Stimulated activated CD8-positive, alpha-beta memory T cell treated with anti-CD3 and anti-CD28 coated beads, Interleukin-4, amount 100 ng/mL, for 1 hour (primary cell): ENCODE measurements around the gene PACSIN1.

Source experiments
- DNase-seq, 2 donors: peaks; one replicate each; pipeline ENCODE4 v3.0.0-alpha.2; 2020; ENCODE audit warnings: low read depth in 2 of 2, low spot score in 1 of 2

The PACSIN1 gene

GRCh38 chr6:34526992-34527728 is 61.3 kb downstream of the PACSIN1 start:
- DNase-seq = peak; percentile 94 to 96

GRCh38 chr6:34527751-34528670 is 62.1 kb downstream of the PACSIN1 start:
- DNase-seq = no peak

- DNase-seq = no peak
These were observed 63.3 kb downstream of the PACSIN1 start for GRCh38 chr6:34528996-34529664.

DNA sequence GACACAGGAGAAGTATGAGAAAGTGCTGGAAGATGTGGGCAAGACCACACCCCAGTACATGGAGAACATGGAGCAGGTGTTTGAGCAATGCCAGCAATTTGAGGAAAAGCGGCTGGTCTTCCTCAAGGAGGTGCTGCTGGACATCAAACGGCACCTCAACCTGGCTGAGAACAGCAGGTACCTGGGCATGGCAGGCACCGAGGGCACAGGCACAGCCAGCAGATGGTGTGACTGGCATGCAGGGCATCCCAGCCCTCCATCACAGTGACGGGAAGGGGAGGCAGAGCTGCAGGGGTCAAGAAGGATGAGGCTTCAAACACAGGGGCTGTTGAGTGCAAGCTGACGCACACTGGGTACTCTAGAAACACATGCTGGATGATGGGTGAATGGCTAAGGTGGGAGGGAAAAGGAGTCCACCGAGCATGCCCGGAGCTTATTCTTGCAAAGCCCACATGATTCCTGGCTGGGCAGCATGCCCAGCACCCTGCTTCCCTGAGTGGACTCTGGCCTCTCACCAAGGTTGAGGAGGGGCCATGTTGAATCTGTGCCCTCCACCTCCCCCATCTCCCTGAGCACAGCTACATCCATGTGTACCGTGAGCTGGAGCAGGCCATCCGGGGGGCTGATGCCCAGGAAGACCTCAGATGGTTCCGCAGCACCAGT is 63.9 kb downstream of the PACSIN1 start:
- DNase-seq = no peak

DNA sequence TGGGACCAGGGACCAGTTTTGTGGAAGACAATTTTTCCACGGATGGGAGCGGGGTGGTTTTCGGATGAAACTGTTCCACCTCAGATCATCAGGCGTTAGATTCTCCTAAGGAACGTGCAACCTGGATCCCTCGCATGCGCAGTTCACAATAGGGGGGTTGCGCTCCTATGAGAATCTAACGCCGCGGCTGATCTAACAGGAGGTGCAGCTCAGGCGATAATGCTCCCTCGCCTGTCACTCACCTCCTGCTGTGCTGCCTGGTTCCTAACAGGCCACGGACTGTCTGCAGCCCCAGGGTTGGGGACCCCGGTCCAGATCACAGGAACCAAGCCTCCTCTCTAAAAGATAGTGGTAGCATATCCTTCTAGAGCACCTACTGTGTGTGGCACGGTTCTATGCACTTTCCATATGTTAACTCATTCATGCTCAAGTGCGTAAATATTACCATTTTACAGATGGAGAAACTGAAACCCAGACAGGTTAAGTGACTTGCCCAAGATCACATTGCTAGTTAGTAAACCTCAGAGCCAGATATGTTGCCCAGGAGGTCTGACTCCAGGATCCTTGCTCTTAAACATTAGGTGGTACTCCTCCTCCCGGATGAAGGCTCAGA is 65.0 kb downstream of the PACSIN1 start:
- DNase-seq = no peak

GRCh38 chr6:34531580-34532201 is 65.8 kb downstream of the PACSIN1 start:
- DNase-seq = no peak

DNA sequence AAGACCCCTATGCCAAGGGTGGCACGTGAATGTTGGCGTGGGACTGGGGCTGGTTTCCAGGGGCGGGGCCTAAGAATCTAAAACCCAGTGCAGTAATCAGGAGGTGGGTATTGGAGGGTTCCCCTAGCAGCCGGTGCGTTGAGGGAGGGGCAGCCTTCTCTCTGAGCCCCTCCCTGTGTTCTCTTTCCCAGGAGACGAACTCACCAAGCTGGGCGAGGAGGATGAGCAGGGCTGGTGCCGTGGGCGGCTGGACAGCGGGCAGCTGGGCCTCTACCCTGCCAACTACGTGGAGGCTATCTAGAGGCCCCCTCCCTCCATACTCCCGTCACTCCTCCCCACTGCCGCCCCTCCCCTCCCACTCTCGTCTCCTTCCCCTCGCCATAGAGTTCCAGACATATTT is 66.4 kb downstream of the PACSIN1 start:
- no peak for DNase-seq

- DNase-seq = no peak
These were observed 68.3 kb downstream of the PACSIN1 start for GRCh38 chr6:34534146-34534545.

DNA sequence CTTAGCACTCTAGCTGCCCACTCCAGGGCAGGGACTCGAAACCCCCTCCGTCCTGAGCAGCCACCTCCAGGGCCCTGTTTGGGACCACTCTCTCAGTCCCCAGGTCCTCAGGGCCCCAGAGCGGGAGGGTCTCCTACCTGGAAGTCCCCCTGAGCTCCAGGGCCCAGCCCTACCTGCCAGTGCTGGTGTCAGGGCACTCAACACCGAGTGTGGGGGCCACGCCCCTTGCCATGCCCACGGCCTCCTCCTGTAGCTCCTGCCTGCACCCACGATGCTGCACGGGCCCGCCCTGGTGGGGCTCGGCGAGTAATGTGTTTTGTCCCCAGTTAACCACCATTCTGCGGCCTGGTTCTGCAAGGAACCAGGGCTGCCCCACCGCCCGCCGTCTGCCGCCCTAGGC is 68.8 kb downstream of the PACSIN1 start:
- DNase-seq = no peak

GRCh38 chr6:34535199-34535598 is 69.3 kb downstream of the PACSIN1 start:
- no peak for DNase-seq

DNA sequence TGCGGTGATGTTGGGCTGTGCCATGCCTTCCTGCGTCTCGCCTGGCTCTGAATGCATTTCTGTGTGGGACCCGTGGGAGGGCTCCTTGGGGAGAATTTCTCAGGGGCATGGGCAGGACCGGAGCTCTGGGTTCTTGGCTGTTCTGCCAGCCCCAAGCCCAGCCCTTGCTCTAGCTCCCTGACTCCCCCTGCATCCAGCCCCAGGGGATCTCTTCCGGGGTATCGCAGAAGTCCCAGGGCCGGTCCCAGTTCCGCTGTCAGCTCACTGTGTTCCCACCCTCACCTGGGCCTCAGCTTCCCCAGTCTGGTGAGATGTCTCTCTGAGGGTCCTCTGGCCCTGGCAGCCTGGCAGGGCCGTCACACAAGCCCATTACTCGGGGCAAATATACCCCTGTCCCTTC is 69.8 kb downstream of the PACSIN1 start:
- no peak for DNase-seq

GRCh38 chr6:34536251-34536958 is 70.5 kb downstream of the PACSIN1 start:
- DNase-seq = no peak

DNA sequence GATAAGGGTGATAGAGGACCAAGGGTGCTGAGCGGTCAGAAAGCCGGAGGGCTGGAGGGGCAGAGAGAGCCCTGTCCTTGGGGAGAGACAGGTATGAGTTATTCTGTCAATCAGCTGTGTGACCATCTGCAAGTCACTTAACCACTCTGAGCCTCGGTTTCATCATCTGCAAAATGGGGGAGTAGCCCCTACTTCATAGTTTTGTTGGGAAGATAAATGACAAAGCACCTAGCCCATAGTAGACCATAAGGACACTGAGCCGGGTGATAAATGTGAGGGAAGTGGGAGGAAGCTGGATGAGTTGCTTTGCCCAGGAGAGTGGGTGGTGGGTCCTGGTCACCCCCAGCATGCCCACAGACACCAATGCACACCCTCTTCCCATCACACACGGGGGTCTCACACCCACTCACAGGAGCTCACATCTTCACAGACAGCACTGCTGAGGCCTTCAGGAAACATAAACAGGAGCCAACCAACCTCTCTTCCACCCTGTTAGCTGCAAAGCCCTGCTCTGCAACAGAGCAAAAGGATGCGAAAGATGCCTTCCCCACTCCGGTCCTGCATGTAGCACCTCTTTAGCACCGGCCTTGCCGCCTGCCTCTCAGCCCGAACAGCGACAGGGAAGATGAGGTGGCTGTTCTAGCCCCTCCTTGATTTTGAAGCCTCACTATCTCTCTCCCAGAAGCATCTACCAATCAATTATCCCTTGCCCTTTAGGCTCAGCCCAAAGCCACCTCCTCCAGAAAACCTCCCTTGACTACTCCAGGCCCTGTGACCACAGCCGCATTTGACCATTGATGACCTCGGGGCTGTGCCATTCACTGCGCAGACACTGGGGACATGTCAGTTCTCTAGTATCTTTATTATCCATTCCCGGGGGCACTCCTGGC is 71.3 kb downstream of the PACSIN1 start:
- no peak for DNase-seq

- no peak for DNase-seq
These were observed 72.2 kb downstream of the PACSIN1 start for GRCh38 chr6:34537922-34538550.

DNA sequence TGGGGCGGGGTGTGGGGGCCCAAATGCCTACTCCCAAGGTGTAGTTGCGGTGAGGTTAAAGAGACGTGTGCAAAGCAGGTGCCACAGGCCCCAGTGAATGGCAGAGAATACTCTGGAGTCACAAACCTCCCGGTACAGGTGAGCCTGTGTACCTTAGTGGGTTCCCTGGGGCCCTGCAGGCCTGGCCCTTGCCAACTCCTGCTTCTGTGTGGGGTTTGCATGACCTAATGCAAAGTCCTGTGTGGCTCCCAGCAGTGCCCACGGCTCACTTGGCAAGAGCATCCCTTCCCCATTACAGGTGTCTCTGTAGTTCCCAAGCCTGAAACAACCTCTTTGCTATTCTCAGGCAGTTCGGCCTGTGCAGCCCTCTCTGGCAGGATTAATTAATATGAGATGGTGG is 72.7 kb downstream of the PACSIN1 start:
- no peak for DNase-seq

- no peak for DNase-seq
These were observed 73.3 kb downstream of the PACSIN1 start for GRCh38 chr6:34539181-34539580.

DNA sequence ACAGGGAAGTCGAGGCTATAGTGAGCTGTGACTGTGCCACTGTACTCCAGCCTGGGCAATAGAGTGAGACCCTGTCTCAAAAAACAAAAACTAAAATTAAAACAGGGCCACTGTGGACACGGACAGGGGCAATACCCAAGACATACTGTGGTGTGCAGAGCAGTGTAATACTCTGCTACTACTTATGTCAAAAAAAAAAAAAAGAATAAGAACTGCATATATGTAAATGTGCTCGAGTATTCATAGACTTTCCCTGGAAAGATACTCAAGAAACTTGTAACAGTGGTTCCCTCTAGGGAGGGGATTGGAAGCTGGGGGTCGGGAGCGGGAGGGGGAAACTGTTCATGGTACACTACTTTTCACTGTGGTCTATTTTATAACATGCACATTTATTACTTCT is 74.3 kb downstream of the PACSIN1 start:
- no peak for DNase-seq

DNA sequence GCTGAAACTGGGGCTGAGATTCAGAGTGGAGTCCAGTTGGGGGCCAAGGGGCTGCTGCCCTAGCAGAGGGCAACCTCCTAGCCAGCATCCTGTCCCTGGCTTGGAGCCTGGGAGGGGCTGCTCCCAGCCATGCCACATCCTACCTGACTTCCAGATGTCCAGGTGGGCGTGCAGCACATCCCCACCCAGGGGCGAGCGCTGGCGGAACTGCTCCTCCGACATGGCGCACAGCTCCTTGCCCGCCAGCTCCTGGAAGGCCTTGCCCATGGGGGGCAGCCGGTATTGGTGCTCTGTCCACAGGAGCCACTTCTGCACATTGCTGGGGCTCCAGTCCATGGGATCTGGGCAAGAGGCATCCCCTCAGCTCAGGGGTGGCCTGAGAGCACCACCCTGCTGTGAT is 75.0 kb downstream of the PACSIN1 start:
- DNase-seq = no peak
